GM23248 (cell line): ENCODE results near the gene GTF2E1.

ENCODE experiments used
- EZH2 ChIP-seq: fragments of 200-600 bp; sonication (generic); IDR thresholded peaks from 2 replicates; pipeline ENCODE4 v1.6.1; 2018; ENCODE audit warnings: antibody characterized with exemption, mild to moderate bottlenecking; ENCODE audit not compliant: insufficient read depth, poor library complexity, severe bottlenecking
- EZH2phosphoT487 ChIP-seq: fragments of 200-600 bp; sonication (generic); IDR thresholded peaks from 2 replicates; pipeline ENCODE4 v1.6.1; 2018; ENCODE audit warnings: antibody characterized with exemption, moderate library complexity, mild to moderate bottlenecking, low read depth; ENCODE audit not compliant: insufficient read depth

- TF ChIP-seq EZH2phosphoT487 (no peak), EZH2 (no peak)
Observed at GRCh38 chr3:120693439-120694171, 48.9 kb upstream of the GTF2E1 start.
